Tibial nerve (tissue), 4 donors: ENCODE data around the gene EGFR. TPM values are rescaled to one million over a fixed set of nuclear protein-coding genes. Genes with fewer than 3 reads are reported as not detected.

Source experiments
- DNase-seq, 2 donors: peaks; one replicate each; pipeline ENCODE4 v3.0.0-alpha.2; 2019; ENCODE audit warnings: low spot score in 2 of 2
- H3K27ac ChIP-seq, 4 donors: fragments of 200-600 bp; sonication (generic) in 3 of 4; one replicate each; pipeline ENCODE4 v1.5.1; 2017 to 2019; ENCODE audit warnings: mild to moderate bottlenecking in 1 of 4
- H3K27me3 ChIP-seq, 2 donors: fragments of 200-600 bp; sonication (generic) in 1 of 2; one replicate each; pipeline versions ENCODE4 v1.5.1 to v1.6.0; 2017 to 2019
- H3K36me3 ChIP-seq, 3 donors: fragments of 200-600 bp; sonication (generic); one replicate each; pipeline ENCODE4 v1.5.1; 2018 to 2019
- H3K4me1 ChIP-seq, 4 donors: fragments of 200-600 bp; sonication (generic) in 3 of 4; one replicate each; pipeline ENCODE4 v1.5.1; 2017 to 2019
- H3K4me3 ChIP-seq, 4 donors: fragments of 200-600 bp; sonication (generic) in 3 of 4; one replicate each; pipeline ENCODE4 v1.5.1; 2017 to 2019; ENCODE audit warnings: mild to moderate bottlenecking in 1 of 4, moderate library complexity in 1 of 4
- H3K9me3 ChIP-seq, 4 donors: fragments of 200-600 bp; sonication (generic) in 3 of 4; one replicate each; pipeline ENCODE4 v1.5.1; 2017 to 2019
- CTCF ChIP-seq, 5 experiments: fragments of 200-600 bp in 3 of 5; fragments of 450-650 bp in 2 of 5; sonication (generic) in 3 of 5; IDR thresholded peaks; one replicate each; pipeline ENCODE4 v1.5.1; 2016 to 2019; ENCODE audit warnings: antibody characterized with exemption in 5 of 5, mild to moderate bottlenecking in 3 of 5, moderate library complexity in 2 of 5
- EP300 ChIP-seq, 2 donors: sonication (generic); formaldehyde crosslinking; IDR thresholded peaks; one replicate each; pipeline ENCODE4 v1.6.1; 2017; ENCODE audit warnings: antibody characterized with exemption in 2 of 2, mild to moderate bottlenecking in 1 of 2
- POLR2A ChIP-seq, 2 donors: fragments of 450-650 bp; IDR thresholded peaks; one replicate each; pipeline ENCODE4 v1.6.1; 2017; ENCODE audit warnings: antibody characterized with exemption in 2 of 2, mild to moderate bottlenecking in 2 of 2, moderate library complexity in 2 of 2
- WGBS, 2 donors: methylation state at CpG; one replicate each; pipeline ENCODE4 v1.1.5; 2018; 5-methylcytosine and 5-hydroxymethylcytosine counted together
- total RNA-seq, 4 donors: library from RNA; depleted of rRNA; stranded (reverse); fragments of >200 nt; gene quantifications; one replicate each; pipeline ENCODE4 v1.1.0, GENCODE V29; 2016

The EGFR gene
- total RNA-seq, 4 donors from 2014 or later = 72.3 to 136 (median 127) TPM

- TF ChIP-seq POLR2A (IDR thresholded peaks at IDR 0.05) (no peak), CTCF (IDR thresholded peaks at IDR 0.05) (no peak), EP300 (IDR thresholded peaks at IDR 0.05) (no peak)
- Histone ChIP-seq H3K27ac (no peak overlapping the region), H3K4me1 (peaks cover 0 to 7% (median 0%) of the 10 kb centered on the region in 4 donors), H3K4me3 (no peak overlapping the region), H3K27me3 (no peaks in the 10 kb centered on the region), H3K9me3 (no peaks in the 10 kb centered on the region), H3K36me3 (no peaks in the 10 kb centered on the region)
- no peak for DNase-seq
- 70 to 71% methylated on average over 5 of the region's 5 CpGs for WGBS, 2 donors
Observed at GRCh38 chr7:54995610-54996363, 23.0 kb upstream of the EGFR start.

- Histone ChIP-seq H3K36me3 (no peaks in the 10 kb centered on the region), H3K9me3 (no peaks in the 10 kb centered on the region), H3K4me1 (peaks cover 0 to 7% (median 0%) of the 10 kb centered on the region in 4 donors), H3K4me3 (no peak overlapping the region), H3K27me3 (no peaks in the 10 kb centered on the region), H3K27ac (no peak overlapping the region)
- TF ChIP-seq EP300 (IDR thresholded peaks at IDR 0.05) = no peak
- no peak for TF ChIP-seq POLR2A (IDR thresholded peaks at IDR 0.05)
- no peak for TF ChIP-seq CTCF (IDR thresholded peaks at IDR 0.05)
- DNase-seq = no peak
Observed at GRCh38 chr7:54996391-54996790, 22.4 kb upstream of the EGFR start.

- no peaks in the 10 kb centered on the region for H3K36me3 ChIP-seq
- DNase-seq = no peak
- no peak overlapping the region for H3K4me3 ChIP-seq
- no peak for TF ChIP-seq CTCF (IDR thresholded peaks at IDR 0.05)
- no peak for TF ChIP-seq EP300 (IDR thresholded peaks at IDR 0.05)
- TF ChIP-seq POLR2A (IDR thresholded peaks at IDR 0.05) = no peak
- no peaks in the 10 kb centered on the region for H3K4me1 ChIP-seq
- 70 to 95% methylated on average over 14 to 26 of the region's 29 CpGs for WGBS, 2 donors
- H3K9me3 ChIP-seq = no peaks in the 10 kb centered on the region
- H3K27ac ChIP-seq = no peak overlapping the region
- peaks cover 0 to 10% of the 10 kb centered on the region in 2 donors for H3K27me3 ChIP-seq
Observed at GRCh38 chr7:55004579-55004978, 14.2 kb upstream of the EGFR start.

- Histone ChIP-seq H3K4me3 (no peak overlapping the region), H3K27me3 (peaks cover 0 to 10% of the 10 kb centered on the region in 2 donors), H3K9me3 (no peaks in the 10 kb centered on the region), H3K4me1 (no peaks in the 10 kb centered on the region), H3K27ac (no peak overlapping the region), H3K36me3 (no peaks in the 10 kb centered on the region)
- no peak for TF ChIP-seq CTCF (IDR thresholded peaks at IDR 0.05)
- no peak for TF ChIP-seq EP300 (IDR thresholded peaks at IDR 0.05)
- TF ChIP-seq POLR2A (IDR thresholded peaks at IDR 0.05) = no peak
- 68 to 81% methylated on average over 33 to 35 of the region's 37 CpGs for WGBS, 2 donors
- DNase-seq = no peak
Observed at GRCh38 chr7:55005241-55005851, 13.5 kb upstream of the EGFR start.

GRCh38 chr7:55006499-55006898, 12.3 kb upstream of the EGFR start:
- Histone ChIP-seq H3K9me3 (no peaks in the 10 kb centered on the region), H3K36me3 (no peaks in the 10 kb centered on the region), H3K4me3 (no peak overlapping the region), H3K27ac (no peak overlapping the region), H3K27me3 (peaks cover 0 to 10% of the 10 kb centered on the region in 2 donors), H3K4me1 (no peaks in the 10 kb centered on the region)
- 66 to 76% methylated on average over 11 of the region's 11 CpGs for WGBS, 2 donors
- DNase-seq = no peak
- TF ChIP-seq EP300 (IDR thresholded peaks at IDR 0.05) = no peak
- no peak for TF ChIP-seq CTCF (IDR thresholded peaks at IDR 0.05)
- no peak for TF ChIP-seq POLR2A (IDR thresholded peaks at IDR 0.05)
